Esophagus (tissue), 2 donors: ENCODE measurements around the gene CRYZL1. TPM values are rescaled to one million over a fixed set of nuclear protein-coding genes. Genes with fewer than 3 reads are reported as not detected.

Source experiments
- H3K27ac ChIP-seq, 2 donors: one replicate each; pipeline ENCODE4 v1.5.1; 2013; ENCODE audit warnings: low read depth in 2 of 2, mild to moderate bottlenecking in 2 of 2, inconsistent platforms in 1 of 2, low read length in 1 of 2, moderate library complexity in 1 of 2
- H3K27me3 ChIP-seq, 2 donors: one replicate each; pipeline ENCODE4 v1.6.1; 2013; ENCODE audit warnings: low read length in 2 of 2, control low read depth in 1 of 2, mild to moderate bottlenecking in 1 of 2; ENCODE audit not compliant: insufficient read depth in 2 of 2, control insufficient read depth in 1 of 2
- H3K36me3 ChIP-seq, 2 donors: one replicate each; pipeline ENCODE4 v1.6.1; 2013; ENCODE audit warnings: low read length in 1 of 2; ENCODE audit not compliant: control insufficient read depth in 2 of 2, insufficient read depth in 2 of 2
- H3K4me1 ChIP-seq, 2 donors: one replicate each; pipeline ENCODE4 v1.6.1; 2013; ENCODE audit warnings: low read length in 1 of 2; ENCODE audit not compliant: control insufficient read depth in 2 of 2, insufficient read depth in 2 of 2
- H3K4me3 ChIP-seq, 2 donors: one replicate each; pipeline ENCODE4 v1.5.1; 2013; ENCODE audit warnings: low read length in 2 of 2, mild to moderate bottlenecking in 2 of 2, low read depth in 1 of 2, moderate library complexity in 1 of 2
- H3K9me3 ChIP-seq, 2 donors: one replicate each; pipeline ENCODE4 v1.6.1; 2013; ENCODE audit warnings: mild to moderate bottlenecking in 2 of 2, low read depth in 1 of 2, low read length in 1 of 2, moderate library complexity in 1 of 2; ENCODE audit not compliant: control insufficient read depth in 2 of 2, insufficient read depth in 1 of 2
- WGBS, 2 donors: extraction: QIAGEN DNeasy Blood & Tissue Kit; methylation state at CpG; one replicate each; pipeline ENCODE4 v1.1.7; 2013; 5-methylcytosine and 5-hydroxymethylcytosine counted together
- polyA plus RNA-seq, 2 donors: library from polyadenylated mRNA; stranded (reverse); fragments of 200-250 nt; gene quantifications; one replicate each; pipeline ENCODE4 v1.2.3, GENCODE V29; 2013
- donor health status: healthy with polysubstance abuse.
- donor health status: Bipolar disorder and iron deficiency.

The CRYZL1 gene
- polyA plus RNA-seq, 2 donors, result 15.0 to 15.5 TPM

DNA sequence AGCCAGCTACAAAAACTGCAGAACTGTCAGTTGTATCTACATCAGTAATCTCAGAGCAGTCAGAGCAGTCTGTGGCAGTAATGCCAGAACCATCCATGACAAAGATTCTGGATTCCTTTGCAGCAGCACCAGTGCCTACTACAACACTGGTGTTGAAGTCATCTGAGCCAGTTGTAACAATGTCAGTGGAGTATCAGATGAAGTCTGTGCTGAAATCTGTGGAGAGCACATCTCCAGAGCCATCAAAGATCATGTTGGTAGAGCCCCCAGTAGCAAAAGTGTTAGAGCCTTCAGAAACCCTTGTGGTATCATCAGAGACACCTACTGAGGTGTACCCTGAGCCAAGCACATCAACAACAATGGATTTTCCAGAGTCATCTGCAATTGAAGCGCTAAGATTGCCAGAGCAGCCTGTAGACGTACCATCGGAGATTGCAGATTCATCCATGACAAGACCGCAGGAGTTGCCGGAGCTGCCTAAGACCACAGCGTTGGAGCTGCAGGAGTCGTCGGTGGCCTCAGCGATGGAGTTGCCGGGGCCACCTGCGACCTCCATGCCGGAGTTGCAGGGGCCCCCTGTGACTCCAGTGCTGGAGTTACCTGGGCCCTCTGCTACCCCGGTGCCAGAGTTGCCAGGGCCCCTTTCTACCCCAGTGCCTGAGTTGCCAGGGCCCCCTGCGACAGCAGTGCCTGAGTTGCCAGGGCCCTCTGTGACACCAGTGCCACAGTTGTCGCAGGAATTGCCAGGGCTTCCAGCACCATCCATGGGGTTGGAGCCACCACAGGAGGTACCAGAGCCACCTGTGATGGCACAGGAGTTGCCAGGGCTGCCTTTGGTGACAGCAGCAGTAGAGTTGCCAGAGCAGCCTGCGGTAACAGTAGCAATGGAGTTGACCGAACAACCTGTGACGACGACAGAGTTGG lies 91.4 kb downstream of the CRYZL1 start:
- peaks cover 21 to 46% of the 10 kb centered on the region in 2 donors for H3K36me3 ChIP-seq
- 96 to 98% methylated on average over 19 of the region's 19 CpGs for WGBS, 2 donors
- H3K27me3 ChIP-seq, result no peaks in the 10 kb centered on the region
- H3K4me3 ChIP-seq, result no peak overlapping the region
- H3K27ac ChIP-seq, result no peak overlapping the region
- peaks cover 0 to 2% of the 10 kb centered on the region in 2 donors for H3K4me1 ChIP-seq
- no peaks in the 10 kb centered on the region for H3K9me3 ChIP-seq

GRCh38 chr21:33546086-33546485 lies 95.5 kb downstream of the CRYZL1 start:
- no peak overlapping the region for H3K27ac ChIP-seq
- H3K4me3 ChIP-seq, result no peak overlapping the region
- H3K4me1 ChIP-seq, result no peaks in the 10 kb centered on the region
- H3K27me3 ChIP-seq, result no peaks in the 10 kb centered on the region
- WGBS, 2 donors, result 55 to 67% methylated on average over 3 of the region's 3 CpGs
- peaks cover 14 to 16% of the 10 kb centered on the region in 2 donors for H3K36me3 ChIP-seq
- no peaks in the 10 kb centered on the region for H3K9me3 ChIP-seq

GRCh38 chr21:33544451-33545195 lies 96.9 kb downstream of the CRYZL1 start:
- Histone ChIP-seq H3K36me3 (peaks cover 1% of the 10 kb centered on the region in 2 donors), H3K27ac (no peak overlapping the region), H3K4me3 (peak overlapping the region in 1 of 2 donors; percentile 93), H3K27me3 (no peaks in the 10 kb centered on the region), H3K9me3 (no peaks in the 10 kb centered on the region), H3K4me1 (no peaks in the 10 kb centered on the region)
- WGBS, 2 donors, result 2 to 6% methylated on average over 8 of the region's 8 CpGs

GRCh38 chr21:33543505-33544129 lies 97.9 kb downstream of the CRYZL1 start:
- no peaks in the 10 kb centered on the region for H3K36me3 ChIP-seq
- peak overlapping the region; percentile 98 for H3K27ac ChIP-seq
- no peaks in the 10 kb centered on the region for H3K4me1 ChIP-seq
- 0 to 1% methylated on average over 26 of the region's 26 CpGs for WGBS, 2 donors
- H3K27me3 ChIP-seq, result no peaks in the 10 kb centered on the region
- peak overlapping the region; percentile 74 to 93 for H3K4me3 ChIP-seq
- no peaks in the 10 kb centered on the region for H3K9me3 ChIP-seq

- Histone ChIP-seq H3K9me3 (no peaks in the 10 kb centered on the region), H3K27ac (peak within 1 kb of the TSS; percentile 100), H3K4me1 (no peaks in the 10 kb centered on the region), H3K4me3 (peak within 1 kb of the TSS; percentile 74 to 93), H3K27me3 (no peaks in the 10 kb centered on the region), H3K36me3 (no peaks in the 10 kb centered on the region)
- WGBS, 2 donors, result 0 to 1% methylated on average over 56 of the region's 57 CpGs
Observed at GRCh38 chr21:33542640-33543504, 98.7 kb downstream of the CRYZL1 start, which contains the start of gene SON. Gene SON, plus strand, starts transcription at chr21:33543038. Its CDS starts 55 bp downstream, at chr21:33543093.

DNA sequence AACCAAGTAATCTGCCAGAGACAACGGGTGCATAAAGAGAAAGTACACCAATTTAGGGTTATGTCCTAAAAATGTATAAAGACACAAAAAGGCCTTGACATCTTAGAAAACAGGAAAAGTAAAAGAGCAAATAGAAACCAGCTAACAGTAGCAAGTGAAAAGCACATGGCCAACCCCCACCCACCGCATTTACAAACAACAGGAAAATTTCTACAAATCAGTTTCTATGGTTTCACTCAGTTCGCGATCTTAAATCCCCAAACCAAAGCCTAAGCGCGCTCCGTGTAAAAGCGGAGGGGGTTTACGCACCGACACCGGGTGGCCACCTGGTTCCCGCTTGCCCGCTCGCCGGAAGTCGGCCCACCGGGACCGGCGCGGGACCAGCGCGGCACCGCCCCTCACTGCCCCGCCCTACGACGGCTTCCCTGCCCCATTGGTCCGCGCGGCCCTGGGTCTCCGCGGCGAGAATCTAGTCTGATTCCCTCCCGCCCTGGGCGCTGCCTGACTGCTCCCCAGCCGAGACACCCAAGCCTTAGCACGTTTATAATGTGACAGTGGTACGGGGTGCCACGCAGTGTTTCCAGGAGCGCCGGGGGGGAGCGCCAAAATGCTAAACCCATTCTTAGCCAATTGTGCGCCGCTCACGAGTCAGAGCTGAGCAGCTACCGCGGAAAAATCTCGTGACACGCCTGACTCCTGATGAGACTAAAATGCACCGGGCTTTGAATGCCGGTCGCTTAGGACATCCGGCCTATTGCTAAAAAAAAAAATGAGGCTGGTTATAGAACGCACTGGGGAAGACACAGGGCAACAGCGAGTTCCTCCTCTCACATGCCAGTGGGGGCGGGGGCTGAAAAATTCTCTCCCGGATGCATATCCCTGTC lies 99.5 kb downstream of the CRYZL1 start, which contains the start of gene GART:
GART (minus strand) TSS at position 362 of the 884 bp plus-strand sequence. CDS start 2,802 bp downstream, outside the sequence.
- 0 to 1% methylated on average over 56 of the region's 56 CpGs for WGBS, 2 donors
- H3K4me3 ChIP-seq, result peak within 1 kb of the TSS; percentile 74 to 93

GRCh38 chr21:33541105-33541711 lies 100.3 kb downstream of the CRYZL1 start:
- Histone ChIP-seq H3K27ac (peak overlapping the region; percentile 80 to 100), H3K36me3 (peaks cover 0 to 5% of the 10 kb centered on the region in 2 donors), H3K4me3 (peak overlapping the region; percentile 36 to 93), H3K4me1 (no peaks in the 10 kb centered on the region), H3K27me3 (no peaks in the 10 kb centered on the region), H3K9me3 (no peaks in the 10 kb centered on the region)
- 47 to 48% methylated on average over 19 of the region's 19 CpGs for WGBS, 2 donors

More for the DNA sequence above, 99.5 kb downstream of the CRYZL1 start, which contains the start of gene GART:
- H3K27ac ChIP-seq, result peak within 1 kb of the TSS; percentile 100
- H3K4me1 ChIP-seq, result no peaks in the 10 kb centered on the region
- H3K27me3 ChIP-seq, result no peaks in the 10 kb centered on the region
- H3K36me3 ChIP-seq, result peaks cover 0 to under 1% of the 10 kb centered on the region in 2 donors
- no peaks in the 10 kb centered on the region for H3K9me3 ChIP-seq

DNA sequence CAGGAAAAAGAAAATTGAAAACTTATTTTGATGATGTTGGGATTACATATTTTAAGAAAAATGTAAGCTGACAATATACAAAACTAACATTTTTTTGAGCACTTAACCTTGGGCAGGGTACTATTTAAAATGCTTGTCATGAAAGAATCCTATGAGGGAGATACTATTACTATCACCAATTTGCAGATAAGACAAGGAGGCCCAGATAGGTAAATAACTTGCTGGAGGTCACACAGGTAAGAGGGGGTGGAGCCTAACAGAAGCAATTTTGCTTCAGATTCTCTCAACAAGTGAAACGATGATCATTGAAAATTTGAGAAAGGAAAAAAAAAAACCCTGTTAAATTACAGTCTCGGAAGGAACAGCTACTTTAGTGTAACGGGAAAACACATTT lies 100.8 kb downstream of the CRYZL1 start:
- H3K4me3 ChIP-seq, result peak overlapping the region in 1 of 2 donors; percentile 93
- peaks cover 0 to 5% of the 10 kb centered on the region in 2 donors for H3K36me3 ChIP-seq
- no peaks in the 10 kb centered on the region for H3K4me1 ChIP-seq
- H3K9me3 ChIP-seq, result no peaks in the 10 kb centered on the region
- 51 to 63% methylated on average over 3 of the region's 3 CpGs for WGBS, 2 donors
- H3K27me3 ChIP-seq, result no peaks in the 10 kb centered on the region
- H3K27ac ChIP-seq, result no peak overlapping the region
